HG02885 (cell line): ENCODE results near the gene RIN3.
"Not testable (repeated sequence)": the region's sequence is repeated elsewhere in the genome, so short reads cannot be mapped to it uniquely, and the experiment has no call there.

Experiments used
- ATAC-seq: cut with Tn5 transposase; IDR thresholded peaks from one replicate; pipeline ENCODE4 v1.9.1; 2021; ENCODE audit warnings: mild to moderate bottlenecking; ENCODE audit not compliant: unreplicated experiment, poor library complexity

RIN3 gene

GRCh38 chr14:92524602-92525185 lies 11.1 kb downstream of the RIN3 start:
- ATAC-seq: no peak

- ATAC-seq: no peak
These were observed 11.9 kb downstream of the RIN3 start for GRCh38 chr14:92525322-92526095.

DNA sequence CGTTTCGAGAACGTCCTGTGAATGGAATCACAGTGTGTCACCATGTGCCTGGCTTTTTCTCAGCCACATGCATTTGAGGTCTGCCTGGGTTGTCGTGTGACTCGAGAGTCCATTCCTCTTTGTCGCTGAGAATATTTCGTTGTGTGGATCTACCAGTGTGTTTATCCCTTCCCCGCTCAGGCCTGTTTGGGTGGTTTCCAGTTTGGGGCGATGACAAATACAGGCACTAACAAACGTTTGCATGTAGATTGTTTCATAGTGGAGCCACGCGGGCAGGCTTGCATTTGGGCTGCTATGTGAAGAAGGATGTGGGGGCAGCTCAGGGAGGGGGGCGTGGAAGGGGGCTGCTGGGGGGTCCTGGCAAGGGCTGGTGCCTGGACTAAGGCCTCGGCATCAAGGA lies 14.1 kb downstream of the RIN3 start:
- ATAC-seq: no peak

- no peak for ATAC-seq
These were observed 15.0 kb downstream of the RIN3 start for GRCh38 chr14:92528486-92529100.

DNA sequence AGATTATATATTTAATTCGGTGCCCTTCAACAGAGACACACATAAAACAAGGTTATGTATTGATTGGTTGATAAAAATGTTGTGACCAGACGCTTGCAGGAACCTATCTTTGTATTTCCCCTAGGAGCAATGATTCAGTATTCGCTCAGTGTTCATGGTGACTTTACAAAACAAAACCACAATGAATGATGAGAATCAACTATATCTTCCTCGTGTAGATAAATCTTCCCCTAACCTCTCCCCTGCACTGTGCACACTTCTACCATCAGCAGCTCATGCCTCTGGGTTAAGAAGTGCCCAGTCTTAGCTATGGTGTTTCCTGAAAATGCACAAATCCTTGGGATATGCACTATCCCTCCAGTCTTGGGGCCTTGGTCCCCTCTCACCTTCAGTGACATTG lies 16.3 kb downstream of the RIN3 start:
- ATAC-seq: no peak

DNA sequence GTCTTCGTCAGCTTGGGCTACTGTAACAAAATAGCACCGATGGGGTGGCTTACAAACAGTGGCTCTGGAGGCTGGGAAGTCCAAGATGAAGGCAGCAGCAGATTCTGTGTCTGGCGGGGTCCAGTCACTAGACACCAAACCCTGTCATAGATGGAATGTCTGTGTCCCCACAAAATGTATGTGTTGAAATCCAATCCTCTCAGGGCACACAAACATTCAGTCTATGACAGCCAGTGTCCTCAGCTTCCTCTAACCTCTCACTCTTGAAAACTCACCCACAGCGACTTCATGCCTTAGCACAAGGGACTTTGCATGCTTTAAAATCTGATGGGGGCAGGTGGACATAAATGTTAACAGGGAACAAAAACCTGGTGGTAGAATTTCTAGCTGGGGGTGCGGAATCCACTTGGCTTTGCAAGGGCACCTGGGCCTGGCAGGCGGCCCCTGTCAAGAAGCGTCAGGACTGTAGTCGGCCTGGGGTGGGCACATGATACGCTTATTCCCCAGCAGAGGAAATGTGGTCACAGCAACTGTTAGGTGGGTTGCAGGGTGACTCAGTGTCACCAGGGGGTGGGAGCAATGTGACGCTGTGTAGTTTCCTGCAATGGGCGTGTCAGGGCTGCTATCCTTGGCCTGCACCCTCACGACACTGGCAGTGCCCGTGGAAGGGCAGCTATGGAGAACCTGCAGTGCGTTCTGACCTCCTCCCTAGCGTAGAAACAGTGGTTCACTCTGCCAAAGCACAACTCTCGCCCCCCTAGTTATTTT lies 17.7 kb downstream of the RIN3 start:
- peak; percentile 50 for ATAC-seq

DNA sequence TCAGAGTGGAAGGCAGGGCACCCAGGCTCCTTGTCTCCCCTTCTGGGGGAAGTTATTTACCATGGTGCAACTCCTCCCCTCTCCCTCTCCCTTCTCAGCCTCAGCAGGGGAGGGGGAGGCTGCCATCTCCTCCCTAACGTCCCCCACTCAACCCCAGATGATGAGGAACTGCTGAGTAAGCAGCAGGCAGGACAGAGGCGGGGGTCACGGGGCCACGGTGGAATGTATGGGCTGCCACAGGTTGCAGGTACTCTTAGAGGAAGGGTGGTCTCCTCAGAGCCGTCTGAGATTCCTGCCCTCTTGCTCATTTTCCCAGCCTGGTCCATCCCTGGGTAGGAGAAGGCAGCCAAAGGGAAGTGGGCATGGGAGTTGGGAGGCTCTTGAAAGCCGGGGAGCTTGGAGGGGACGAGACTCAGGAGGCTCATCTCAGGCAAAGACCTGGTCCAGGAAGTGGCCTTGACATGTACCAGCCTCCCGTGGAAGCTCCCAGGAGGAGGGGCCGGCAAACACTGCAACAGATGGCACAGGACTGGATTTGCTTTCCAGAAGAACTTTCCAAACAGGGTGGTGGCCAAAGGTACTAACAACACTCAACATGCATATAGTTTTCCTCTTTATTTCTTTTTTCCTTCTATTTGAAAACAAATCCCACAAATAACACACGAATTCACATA lies 19.0 kb downstream of the RIN3 start:
- no peak for ATAC-seq

GRCh38 chr14:92534932-92535643 lies 21.5 kb downstream of the RIN3 start:
- no peak for ATAC-seq

GRCh38 chr14:92536231-92536630 lies 22.6 kb downstream of the RIN3 start:
- ATAC-seq: not testable (repeated sequence)

DNA sequence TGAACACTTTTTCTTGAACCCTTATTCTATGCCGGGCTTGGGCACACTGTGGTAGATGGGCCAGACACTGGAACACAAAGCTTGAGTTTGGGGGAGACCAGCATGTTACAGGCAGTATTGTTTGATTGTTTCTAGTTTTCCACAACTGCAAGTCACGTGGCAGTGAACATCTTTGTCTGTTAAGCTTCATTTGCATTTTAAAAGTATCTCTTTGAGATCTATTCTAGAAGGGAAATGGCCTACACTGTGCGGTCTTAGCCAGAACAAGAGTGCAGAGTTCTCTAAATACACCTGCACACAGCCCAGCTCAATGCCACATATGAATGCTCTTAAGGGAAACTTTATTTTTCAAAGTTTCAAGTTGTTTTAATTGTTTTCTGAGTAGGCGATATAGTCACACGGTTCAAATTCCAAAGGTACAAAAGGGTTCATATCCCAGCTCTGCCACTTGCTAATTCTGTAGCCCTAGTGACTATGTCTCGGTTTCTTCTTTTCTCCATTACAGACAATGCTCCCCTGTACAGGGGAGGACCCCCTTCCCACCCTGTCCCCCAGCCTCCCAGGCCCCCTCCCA lies 24.9 kb downstream of the RIN3 start:
- ATAC-seq: peak; percentile 84

DNA sequence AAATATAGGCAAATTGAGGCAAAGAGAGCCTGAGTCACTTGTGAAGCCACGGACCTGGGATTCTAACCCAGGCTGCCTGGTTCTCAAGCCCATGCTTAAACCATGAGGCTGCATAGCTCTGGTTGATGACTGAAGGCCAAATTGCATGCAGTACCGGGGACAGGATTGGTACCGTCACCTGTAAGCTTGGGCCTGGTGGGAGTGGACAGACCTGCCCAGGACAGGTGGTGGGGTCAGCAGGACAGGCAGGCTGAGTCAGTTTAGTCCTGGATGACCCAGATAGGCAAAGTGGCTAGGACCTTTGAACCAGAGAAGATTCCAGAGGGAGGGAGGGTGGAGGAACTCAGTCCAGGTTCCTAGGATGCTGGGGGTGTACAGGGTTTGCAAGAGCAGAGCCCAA lies 25.8 kb downstream of the RIN3 start:
- no peak for ATAC-seq

- peak; percentile 39 for ATAC-seq
These were observed 26.3 kb downstream of the RIN3 start for GRCh38 chr14:92539875-92540274.

- ATAC-seq: no peak
These were observed 27.0 kb downstream of the RIN3 start for GRCh38 chr14:92540472-92541048.

DNA sequence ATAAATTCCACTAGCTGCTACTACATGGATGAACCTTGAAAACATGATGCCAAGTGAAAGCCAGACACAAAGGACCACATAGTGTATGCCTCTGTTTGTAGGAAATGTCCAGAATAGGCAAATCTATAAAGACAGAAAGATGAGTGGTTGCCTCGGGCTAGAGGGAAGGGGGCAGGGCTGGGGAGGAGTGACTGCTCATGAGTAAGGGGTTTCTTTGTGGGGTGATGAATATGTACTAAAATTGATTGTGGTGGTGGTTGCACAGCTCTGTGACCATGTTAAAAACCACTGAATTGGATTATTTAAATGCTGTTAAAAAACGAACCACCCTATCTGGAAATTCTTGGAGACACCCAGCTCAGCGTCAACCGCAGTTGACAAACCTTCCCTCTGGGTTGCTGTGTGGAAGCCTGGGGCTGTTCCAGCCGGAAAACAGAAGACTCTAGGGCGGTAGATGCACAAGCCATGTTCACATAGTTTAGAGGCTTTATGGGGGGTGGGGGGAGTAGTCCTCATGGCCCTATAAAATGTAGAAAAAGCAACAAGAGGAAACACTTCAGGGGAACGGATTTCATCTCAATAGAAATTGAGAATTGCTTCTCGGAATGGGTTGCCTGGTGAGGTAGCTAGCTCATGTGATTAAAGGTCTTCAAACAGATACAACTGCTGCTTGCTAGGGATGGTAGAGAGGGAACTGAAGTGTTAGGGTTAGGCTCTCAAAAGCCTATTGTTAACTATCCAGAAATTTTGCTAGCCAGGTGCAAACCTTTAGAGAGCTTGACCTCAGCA lies 29.4 kb downstream of the RIN3 start:
- ATAC-seq: no peak

DNA sequence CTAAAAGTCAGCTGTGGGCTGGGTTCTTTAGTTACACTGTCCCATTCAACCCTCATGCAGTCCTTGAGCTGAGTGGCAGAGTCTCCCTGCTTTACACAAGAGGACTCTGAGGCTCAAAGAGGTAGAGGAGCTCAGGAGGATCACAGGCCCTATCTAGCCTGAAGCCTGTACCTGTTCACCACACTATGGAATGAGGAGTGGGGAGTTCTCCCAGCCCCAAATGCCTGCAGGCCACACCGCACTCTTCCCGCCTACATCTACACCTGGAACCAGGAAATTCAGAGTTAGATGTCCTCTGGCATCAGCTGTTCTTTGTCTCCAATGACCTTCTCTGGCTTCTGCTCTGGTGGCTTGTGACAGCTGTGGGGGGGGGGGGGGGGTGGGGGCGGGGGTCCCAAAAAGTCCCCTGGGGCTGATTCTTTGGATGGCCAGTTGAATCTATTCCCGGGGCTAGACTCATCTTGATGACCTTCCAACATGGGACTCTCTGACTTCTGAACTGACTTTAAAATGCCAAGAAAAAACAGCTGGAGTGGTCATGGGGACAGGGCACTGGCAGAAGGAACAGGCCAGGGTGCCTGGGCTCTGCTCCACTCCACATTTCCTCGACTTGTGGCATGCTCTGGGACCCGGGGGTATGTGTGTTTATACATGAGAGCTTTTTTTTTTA lies 30.6 kb downstream of the RIN3 start:
- no peak for ATAC-seq

GRCh38 chr14:92546347-92547053 lies 32.9 kb downstream of the RIN3 start:
- ATAC-seq: no peak
